Keratinocyte (primary cell): ENCODE results near the gene TMEM123.

Experiments
- CTCF ChIP-seq, 3 experiments: IDR thresholded peaks in 1 of 3; conservative IDR thresholded peaks in 1 of 3; optimal IDR thresholded peaks in 1 of 3; 2 replicates in 2 of 3; 3 replicates in 1 of 3; pipeline versions ENCODE3 to v1.5.1; 2011; ENCODE audit warnings: low read length in 3 of 3, mild to moderate bottlenecking in 3 of 3, moderate library complexity in 2 of 3, control low read depth in 1 of 3, inconsistent platforms in 1 of 3; ENCODE audit not compliant: insufficient read depth in 2 of 3; ENCODE audit errors: extremely low read depth in 1 of 3
- EZH2 ChIP-seq: IDR thresholded peaks from one replicate; pipeline ENCODE4 v1.6.1; 2012; ENCODE audit warnings: inconsistent platforms, mild to moderate bottlenecking, low read length, moderate library complexity

DNA sequence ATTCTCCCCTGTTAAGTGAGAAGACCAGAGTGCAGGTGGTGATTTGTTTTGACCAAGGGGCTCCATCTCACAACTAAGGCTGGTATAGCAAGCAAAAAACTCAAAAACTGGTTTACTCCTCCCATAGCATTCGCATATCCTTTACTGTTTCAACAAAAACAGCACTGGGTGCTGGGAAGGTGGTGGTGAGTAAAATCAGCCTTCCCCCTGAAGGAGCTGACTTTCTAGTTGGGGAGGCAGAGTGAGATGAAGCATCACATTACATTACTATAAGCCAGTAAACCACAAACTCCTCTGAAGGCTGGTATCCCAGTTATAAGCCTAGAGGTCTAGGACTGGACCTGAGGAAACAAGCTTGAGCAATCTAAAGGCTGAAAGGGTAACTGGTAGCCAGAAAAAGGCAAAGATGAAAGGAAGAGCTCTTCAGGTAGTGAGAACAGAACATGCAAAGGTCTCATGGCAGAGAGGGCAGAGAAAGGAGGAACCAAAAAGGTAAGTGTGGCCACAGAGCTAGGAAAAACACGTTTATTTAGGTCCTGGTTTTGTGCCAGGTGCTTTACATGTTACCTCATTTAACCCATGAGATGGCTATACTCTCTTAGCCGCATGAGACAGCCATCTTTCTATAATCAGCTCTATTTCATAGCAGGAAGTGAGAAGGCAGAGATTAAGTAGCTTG is 22.3 kb downstream of the TMEM123 start:
- no peak for TF ChIP-seq CTCF (optimal IDR thresholded peaks at IDR 0.05 in 1 of 3, IDR thresholded peaks at IDR 0.05 in 1 of 3, conservative IDR thresholded peaks at IDR 0.05 in 1 of 3; ENCODE audit: extremely low read depth in 1 of 3, insufficient read depth in 2 of 3, low read length in 3 of 3)
- no peak for TF ChIP-seq EZH2
